ENCODE data around the gene CDYL2.

DNA sequence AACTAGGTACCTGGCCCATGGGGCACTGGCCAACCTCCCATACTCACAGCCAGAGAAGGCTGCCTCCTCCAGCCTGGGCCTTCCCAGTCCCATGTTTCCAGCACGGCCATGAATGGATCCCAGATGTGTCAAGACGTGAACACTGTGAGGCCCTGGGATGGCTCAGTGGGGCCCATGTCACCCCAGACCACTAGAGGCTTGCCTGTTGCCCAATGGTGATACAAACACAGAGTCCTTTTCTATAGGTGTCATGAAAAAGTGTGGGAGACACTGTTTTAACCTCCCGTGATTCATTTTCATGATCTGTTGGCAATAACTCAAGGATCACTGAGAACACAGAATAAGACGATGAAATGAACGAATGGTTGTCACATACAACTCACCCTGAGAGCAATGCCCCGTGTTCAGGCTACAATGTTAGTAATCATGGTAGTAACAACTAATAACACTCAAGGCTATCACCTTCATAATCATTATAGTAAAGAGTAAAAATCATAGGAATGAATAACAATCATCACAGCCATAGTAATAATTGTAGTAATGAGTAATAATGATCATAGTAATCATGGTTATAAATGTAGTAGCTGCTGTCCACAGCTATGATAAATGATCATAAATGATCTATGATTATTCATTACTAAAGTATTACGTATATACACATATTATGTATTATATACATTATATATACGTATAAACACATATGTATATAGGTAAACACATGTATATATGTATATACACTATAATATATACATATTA is 199.6 kb downstream of the CDYL2 start:
- TF ChIP-seq EP300 (IDR thresholded peaks at IDR 0.05) (no peak), POLR2A (IDR thresholded peaks at IDR 0.05) (no peak)
- TF ChIP-seq, protein P1, sequence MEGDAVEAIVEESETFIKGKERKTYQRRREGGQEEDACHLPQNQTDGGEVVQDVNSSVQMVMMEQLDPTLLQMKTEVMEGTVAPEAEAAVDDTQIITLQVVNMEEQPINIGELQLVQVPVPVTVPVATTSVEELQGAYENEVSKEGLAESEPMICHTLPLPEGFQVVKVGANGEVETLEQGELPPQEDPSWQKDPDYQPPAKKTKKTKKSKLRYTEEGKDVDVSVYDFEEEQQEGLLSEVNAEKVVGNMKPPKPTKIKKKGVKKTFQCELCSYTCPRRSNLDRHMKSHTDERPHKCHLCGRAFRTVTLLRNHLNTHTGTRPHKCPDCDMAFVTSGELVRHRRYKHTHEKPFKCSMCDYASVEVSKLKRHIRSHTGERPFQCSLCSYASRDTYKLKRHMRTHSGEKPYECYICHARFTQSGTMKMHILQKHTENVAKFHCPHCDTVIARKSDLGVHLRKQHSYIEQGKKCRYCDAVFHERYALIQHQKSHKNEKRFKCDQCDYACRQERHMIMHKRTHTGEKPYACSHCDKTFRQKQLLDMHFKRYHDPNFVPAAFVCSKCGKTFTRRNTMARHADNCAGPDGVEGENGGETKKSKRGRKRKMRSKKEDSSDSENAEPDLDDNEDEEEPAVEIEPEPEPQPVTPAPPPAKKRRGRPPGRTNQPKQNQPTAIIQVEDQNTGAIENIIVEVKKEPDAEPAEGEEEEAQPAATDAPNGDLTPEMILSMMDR (IDR thresholded peaks at IDR 0.05), result no peak
